IMR-90 (cell line): ENCODE results near the gene ABTB1. TPM values are rescaled to one million over a fixed set of nuclear protein-coding genes. Genes with fewer than 3 reads are reported as not detected.

Experiments
- ATAC-seq: fragments of 200-7000 bp; cut with Tn5 transposase; 2 replicates; pipeline ENCODE4 v1.9.1; 2020; ENCODE audit warnings: low read depth, mild to moderate bottlenecking, moderate library complexity
- BruUV-seq: library from RNA; stranded (reverse); fragments of 400-500 nt; replicated peaks from 2 replicates; lab custom pipeline; 2021; lab: Mats Ljungman, UMichigan
- CTCF ChIA-PET: fragments of 300-600 bp; formaldehyde crosslinking; extraction: SDS; loops from one replicate; lab custom pipeline; 2021; ENCODE audit warnings: antibody characterized with exemption; lab: Yijun Ruan, JAX
- POLR2A ChIA-PET: fragments of 300-600 bp; sonication (Branson Sonifier 250); formaldehyde crosslinking; loops from one replicate; lab custom pipeline; 2022; ENCODE audit warnings: antibody characterized with exemption; ENCODE audit not compliant: unreplicated experiment; lab: Charles Lee
- DNase-seq: peaks from one replicate; pipeline ENCODE4 v3.0.0; 2013
- H2AFZ ChIP-seq: replicated peaks from 2 replicates; pipeline ENCODE3; 2013; ENCODE audit warnings: low read length, mild to moderate bottlenecking; ENCODE audit not compliant: poor library complexity
- H2AK5ac ChIP-seq: 2 replicates; pipeline ENCODE4 v1.6.1; 2013; ENCODE audit warnings: low read depth, low read length, inconsistent platforms
- H2AK9ac ChIP-seq: replicated peaks from 2 replicates; pipeline ENCODE3; 2013; ENCODE audit warnings: mild to moderate bottlenecking, low read depth, low read length, moderate library complexity; ENCODE audit not compliant: poor library complexity
- H2BK120ac ChIP-seq: 2 replicates; pipeline ENCODE4 v1.6.1; 2013; ENCODE audit warnings: low read depth, low read length, inconsistent platforms
- H2BK15ac ChIP-seq: 3 replicates; pipeline ENCODE4 v1.6.1; 2013; ENCODE audit warnings: low read depth, low read length, inconsistent platforms
- H2BK20ac ChIP-seq: 2 replicates; pipeline ENCODE4 v1.6.1; 2013; ENCODE audit warnings: low read depth, mild to moderate bottlenecking, inconsistent platforms, low read length, moderate library complexity
- H2BK5ac ChIP-seq: 2 replicates; pipeline ENCODE4 v1.6.1; 2013; ENCODE audit warnings: mild to moderate bottlenecking, low read depth, low read length, inconsistent platforms; ENCODE audit not compliant: poor library complexity, severe bottlenecking
- H3K14ac ChIP-seq: replicated peaks from 2 replicates; pipeline ENCODE4 v1.6.1; 2013; ENCODE audit warnings: low read depth, low read length, inconsistent platforms
- H3K18ac ChIP-seq: 2 replicates; pipeline ENCODE4 v1.6.1; 2013; ENCODE audit warnings: low read depth, low read length, control low read depth
- H3K23ac ChIP-seq: 2 replicates; pipeline ENCODE4 v1.6.1; 2013; ENCODE audit warnings: low read depth, low read length, inconsistent platforms
- H3K27ac ChIP-seq: 2 replicates; pipeline ENCODE4 v1.5.1; 2013; ENCODE audit warnings: mild to moderate bottlenecking, control low read depth, low read length; ENCODE audit not compliant: insufficient read depth
- H3K27me3 ChIP-seq: 2 replicates; pipeline ENCODE4 v1.6.1; 2013; ENCODE audit warnings: low read length; ENCODE audit not compliant: control insufficient read depth, insufficient read depth
- H3K36me3 ChIP-seq: 2 replicates; pipeline ENCODE4 v1.6.1; 2013; ENCODE audit warnings: low read length, mixed read lengths; ENCODE audit not compliant: control insufficient read depth, insufficient read depth
- H3K4ac ChIP-seq: 2 replicates; pipeline ENCODE4 v1.6.1; 2013; ENCODE audit warnings: low read depth, low read length, inconsistent platforms
- H3K4me1 ChIP-seq: 2 replicates; pipeline ENCODE4 v1.6.1; 2013; ENCODE audit warnings: low read length, mixed read lengths; ENCODE audit not compliant: control insufficient read depth, insufficient read depth
- H3K4me2 ChIP-seq: 2 replicates; pipeline ENCODE4 v1.6.1; 2013; ENCODE audit warnings: low read depth, mild to moderate bottlenecking, control low read depth, low read length, moderate library complexity
- H3K4me3 ChIP-seq: 2 replicates; pipeline ENCODE4 v1.5.1; 2013; ENCODE audit warnings: low read depth, mild to moderate bottlenecking, control low read depth, low read length, moderate library complexity; ENCODE audit not compliant: insufficient read depth
- H3K56ac ChIP-seq: 2 replicates; pipeline ENCODE4 v1.6.1; 2013; ENCODE audit warnings: low read length, inconsistent platforms; ENCODE audit not compliant: insufficient read depth; ENCODE audit errors: extremely low read depth
- H3K79me1 ChIP-seq, 2 experiments: 2 replicates each; pipeline ENCODE4 v1.6.1; 2013; ENCODE audit warnings: low read length in 2 of 2, inconsistent platforms in 1 of 2, low read depth in 1 of 2
- H3K9ac ChIP-seq: 2 replicates; pipeline ENCODE4 v1.6.1; 2013; ENCODE audit warnings: low read depth, low read length, control low read depth
- H3K9me1 ChIP-seq: 2 replicates; pipeline ENCODE4 v1.6.1; 2013; ENCODE audit warnings: low read length, inconsistent platforms; ENCODE audit not compliant: insufficient read depth
- H3K9me3 ChIP-seq: 2 replicates; pipeline ENCODE4 v1.6.1; 2013; ENCODE audit warnings: low read length; ENCODE audit not compliant: control insufficient read depth, insufficient read depth
- H4K20me1 ChIP-seq: 2 replicates; pipeline ENCODE4 v1.6.1; 2013; ENCODE audit warnings: low read length, inconsistent platforms; ENCODE audit not compliant: insufficient read depth
- H4K5ac ChIP-seq: 2 replicates; pipeline ENCODE4 v1.6.1; 2013; ENCODE audit warnings: mild to moderate bottlenecking, low read depth, low read length, control low read depth
- H4K8ac ChIP-seq, 2 experiments: 2 replicates each; pipeline ENCODE4 v1.6.1; 2013; ENCODE audit warnings: low read depth in 2 of 2, low read length in 2 of 2, control low read depth in 1 of 2, inconsistent platforms in 1 of 2
- H4K91ac ChIP-seq: 2 replicates; pipeline ENCODE4 v1.6.1; 2013; ENCODE audit warnings: low read depth, low read length, inconsistent platforms; ENCODE audit not compliant: insufficient read depth
- ELK1 ChIP-seq: fragments of 150-350 bp; IDR thresholded peaks from 2 replicates; pipeline ENCODE4 v1.6.1; 2016; ENCODE audit warnings: low read depth, mild to moderate bottlenecking, low read length, moderate library complexity, borderline replicate concordance
- RAD21 ChIP-seq: IDR thresholded peaks from 2 replicates; pipeline ENCODE4 v1.6.1; 2012; ENCODE audit warnings: low read length, improper control_type of control experiment
- WGBS, 2 experiments: methylation state at CpG; one replicate each; pipeline versions ENCODE4 v1.1.5 to v1.1.7; 2013; ENCODE audit warnings: missing lambda C conversion rate in 2 of 2; ENCODE audit not compliant: insufficient read length in 1 of 2; ENCODE audit errors: extremely low coverage in 2 of 2; 5-methylcytosine and 5-hydroxymethylcytosine counted together
- dilution Hi-C: fragments of 300-500 bp; cut with HindIII; formaldehyde crosslinking; loops from one replicate; pipeline ENCODE4 v1.14.3; 2018; ENCODE audit warnings: low sequenced_read_pairs; ENCODE audit not compliant: unreplicated experiment
- in situ Hi-C: fragments of 300-500 bp; cut with MboI; formaldehyde crosslinking; loops from 3 replicates; pipeline ENCODE4 v1.14.3; 2019; ENCODE audit warnings: low sequenced_read_pairs, inconsistent platforms, mixed read lengths
- intact Hi-C: fragments of 100-400 bp; cut with micrococcal nuclease; formaldehyde crosslinking; loops from 2 replicates; pipeline ENCODE4 v1.10.0; 2022
- polyA plus RNA-seq, 3 experiments: library from polyadenylated mRNA; depleted of rRNA; stranded (reverse); fragments of >200 nt; gene quantifications; 2 replicates each; pipeline ENCODE4 v1.2.3, GENCODE V29; 2012; ENCODE audit warnings: low replicate concordance in 1 of 3
- total RNA-seq: library from RNA; depleted of rRNA; stranded (reverse); fragments of >200 nt; gene quantifications from 2 replicates; pipeline ENCODE4 v1.2.3, GENCODE V29; 2012

The ABTB1 gene
- total and polyA plus RNA-seq, 2 of the 4 experiments (the other 2 are of a cell fraction) = 3.2 to 23.0 TPM

GRCh38 chr3:127675651-127676391 lies 3.1 kb downstream of the ABTB1 start (continued):
- TF ChIP-seq ELK1 = no peak

GRCh38 chr3:127676456-127676855 lies 3.7 kb downstream of the ABTB1 start:
- Histone ChIP-seq H4K20me1 (no peaks in the 10 kb centered on the region; the same call in none of the 2 replicates), H2AK5ac (no peak overlapping the region), H3K36me3 (peaks cover 31% of the 10 kb centered on the region), H4K8ac (no peak overlapping the region), H4K5ac (no peak overlapping the region), H2BK15ac (no peak overlapping the region), H3K79me1 (peaks cover 19 to 26% of the 10 kb centered on the region in 2 experiments), H4K91ac (no peak overlapping the region), H3K4me3 (no peak overlapping the region), H2AFZ (peak overlapping the region; percentile 51), H3K14ac (no peak overlapping the region), H3K9ac (no peak overlapping the region), H3K23ac (no peak overlapping the region), H3K27ac (no peak overlapping the region), H3K18ac (no peak overlapping the region), H2BK5ac (no peak overlapping the region), H3K27me3 (no peaks in the 10 kb centered on the region), H3K4me1 (peaks cover 8% of the 10 kb centered on the region), H3K4ac (no peak overlapping the region), H3K9me1 (peaks cover 4% of the 10 kb centered on the region; the same call in 1 of the 2 replicates), H2BK20ac (no peak overlapping the region), H2BK120ac (no peak overlapping the region), H3K9me3 (no peaks in the 10 kb centered on the region), H2AK9ac (peak overlapping the region; percentile 50), H3K56ac (no peak overlapping the region), H3K4me2 (no peak overlapping the region)
- dilution Hi-C loops (no loop called here), intact Hi-C loops (no loop called here), in situ Hi-C loops (no loop called here)
- no CpG with 5 or more reads among the region's 4 CpGs for WGBS, 2 experiments
- BruUV-seq = no TSS peak
- TF ChIP-seq RAD21 = no peak
- ATAC-seq = no peak
- no peak for DNase-seq
- ChIA-PET CTCF (no interaction called here), POLR2A (no interaction called here)
